Measurements from ENCODE around the gene FRY.

- TF ChIP-seq REST (IDR thresholded peaks at IDR 0.05; ENCODE audit: insufficient read depth in 1 of 2, low read depth in 2 of 2, low read length in 2 of 2) (no peak), POLR2AphosphoS5 (IDR thresholded peaks at IDR 0.05; ENCODE audit: low read depth, low read length) (no peak), SIN3A (IDR thresholded peaks at IDR 0.05; ENCODE audit: borderline replicate concordance, insufficient read depth, low read length) (no peak), TAF1 (IDR thresholded peaks at IDR 0.05; ENCODE audit: borderline replicate concordance, insufficient read depth, low read length) (no peak)
Observed at GRCh38 chr13:32098272-32098671, 66.7 kb downstream of the FRY start.
